H54 (cell line): ENCODE measurements around the gene ITGA2.
A peak's percentile ranks its signal among the peaks of the same experiment; 100 is the strongest.
"Not testable (repeated sequence)": the region's sequence is repeated elsewhere in the genome, so short reads cannot be mapped to it uniquely, and the experiment has no call there.

Experiments used
- DNase-seq: peaks from one replicate; pipeline ENCODE4 v3.0.0; 2011; ENCODE audit warnings: low spot score, mixed read lengths; ENCODE audit not compliant: insufficient read length
- FAIRE-seq: peaks from 3 replicates; lab custom pipeline; 2011; peaks lifted over from hg19 to GRCh38; lab: Jason Lieb, UNC
- POLR2A ChIP-seq: IDR thresholded peaks from 2 replicates; pipeline ENCODE4 v1.6.1; 2011; ENCODE audit warnings: low read depth, mild to moderate bottlenecking, low read length

Gene ITGA2

DNA sequence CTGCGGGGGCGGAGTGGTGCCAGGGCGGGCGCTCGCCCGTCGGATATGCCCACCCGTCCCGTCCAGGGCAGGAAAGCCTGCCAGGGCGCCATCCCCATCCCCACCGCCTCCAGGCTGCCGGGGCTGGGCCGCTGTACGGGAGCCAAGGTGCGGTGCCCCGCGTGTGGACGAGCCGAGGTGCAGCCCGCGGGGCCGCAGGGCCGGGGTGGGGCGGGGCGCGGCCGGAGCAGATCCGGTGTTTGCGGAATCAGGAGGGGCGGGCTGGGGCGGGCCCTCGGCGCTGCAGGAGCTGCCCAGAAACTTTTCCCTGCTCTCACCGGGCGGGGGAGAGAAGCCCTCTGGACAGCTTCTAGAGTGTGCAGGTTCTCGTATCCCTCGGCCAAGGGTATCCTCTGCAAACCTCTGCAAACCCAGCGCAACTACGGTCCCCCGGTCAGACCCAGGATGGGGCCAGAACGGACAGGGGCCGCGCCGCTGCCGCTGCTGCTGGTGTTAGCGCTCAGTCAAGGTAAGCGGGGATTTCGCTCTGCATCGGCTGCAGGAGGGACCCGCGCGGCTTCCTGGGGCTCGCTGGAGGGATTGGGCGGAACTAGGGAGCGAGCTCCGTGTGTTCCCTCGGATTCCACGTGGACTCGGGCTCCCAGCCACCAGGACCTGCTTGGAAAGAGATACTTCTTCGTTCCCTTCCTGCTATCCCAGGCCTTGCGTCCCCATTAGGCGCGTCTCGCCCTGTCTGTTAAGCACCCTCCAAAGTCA lies at the start of gene ITGA2:
Gene ITGA2, plus strand, starts transcription at position 328 of the 756 bp plus-strand sequence. Its CDS starts 117 bp downstream, at position 445.
- TF ChIP-seq POLR2A = no peak
- FAIRE-seq (no peak), DNase-seq (peak; percentile 39)

DNA sequence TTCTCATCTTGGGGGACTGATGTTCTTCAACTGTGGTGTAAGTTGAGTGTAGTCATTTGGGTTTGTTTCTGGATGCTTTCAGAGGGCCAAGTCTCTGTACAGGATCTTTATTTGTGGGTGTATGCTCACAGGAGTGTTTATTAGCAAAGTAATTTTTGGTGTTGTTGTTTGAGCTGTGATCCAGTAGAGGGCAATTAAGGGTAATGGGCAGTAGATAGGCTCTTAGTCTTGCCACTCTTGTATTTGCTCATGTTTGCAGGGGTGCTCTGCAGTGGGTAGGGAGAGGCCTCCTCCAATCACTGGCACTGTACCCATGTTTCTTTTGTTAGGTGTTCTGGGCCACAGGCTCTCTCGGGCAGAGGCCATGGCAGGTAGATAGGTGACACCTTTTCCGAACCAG lies 45.9 kb upstream of the ITGA2 start:
- no peak for DNase-seq
- FAIRE-seq = peak; percentile 65
- TF ChIP-seq POLR2A = no peak

DNA sequence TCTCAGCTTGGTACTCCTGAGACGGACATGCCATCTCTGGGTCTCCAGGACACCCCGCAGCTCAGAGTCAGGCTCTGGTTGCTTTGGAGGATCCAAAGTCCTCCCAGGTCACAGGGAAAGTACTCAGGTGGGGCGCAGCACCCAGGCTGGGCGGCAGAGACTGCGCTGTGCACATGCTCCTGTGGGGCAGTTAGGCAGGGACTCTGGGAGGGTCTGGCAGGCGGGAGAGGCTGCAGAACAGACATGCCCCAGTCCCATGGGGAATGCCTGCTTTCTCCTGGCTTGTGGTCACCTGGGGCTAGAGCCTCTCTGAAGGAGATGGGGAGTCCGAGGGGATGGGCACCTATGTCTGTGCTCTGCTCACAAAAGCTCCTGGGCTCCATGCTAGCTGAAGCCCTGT lies 45.3 kb upstream of the ITGA2 start:
- no peak for TF ChIP-seq POLR2A
- FAIRE-seq (no peak), DNase-seq (no peak)

DNA sequence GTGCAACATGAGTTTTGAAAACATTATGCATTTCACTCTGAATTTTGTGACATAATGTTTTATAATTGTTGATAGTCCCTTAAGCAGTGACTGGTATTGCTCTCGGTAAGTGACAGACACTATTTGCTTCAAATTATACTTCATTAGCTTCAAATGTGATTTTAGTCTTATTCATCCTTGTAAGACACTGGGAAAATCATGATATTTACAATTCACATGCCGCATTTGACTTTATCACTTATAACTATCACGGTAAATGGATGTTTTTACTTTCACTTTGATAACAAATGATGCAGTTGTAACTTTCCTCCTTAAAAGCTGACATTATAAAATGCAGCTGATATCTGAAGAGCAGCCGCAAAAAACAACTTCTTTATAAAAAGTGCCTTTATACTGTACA lies 44.1 kb upstream of the ITGA2 start:
- no peak for TF ChIP-seq POLR2A
- DNase-seq (no peak), FAIRE-seq (peak; percentile 86)

DNA sequence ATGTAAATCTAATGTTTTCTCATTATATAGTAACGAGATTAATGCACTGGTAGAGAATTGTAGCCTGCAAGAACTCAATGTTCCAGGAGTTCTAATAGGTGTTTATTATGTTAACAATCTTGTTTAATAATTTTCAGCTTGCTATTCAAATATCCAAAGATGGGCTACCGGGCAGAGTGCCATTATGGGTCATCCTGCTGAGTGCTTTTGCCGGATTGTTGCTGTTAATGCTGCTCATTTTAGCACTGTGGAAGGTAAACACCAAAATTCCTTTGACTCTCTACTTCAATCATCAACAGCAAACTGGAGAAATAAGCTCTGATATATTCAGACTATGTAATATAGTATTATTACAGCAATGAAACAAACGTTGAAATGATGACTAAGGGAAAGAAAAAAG lies 41.9 kb upstream of the ITGA2 start:
- DNase-seq (no peak), FAIRE-seq (peak; percentile 36)
- TF ChIP-seq POLR2A = no peak

DNA sequence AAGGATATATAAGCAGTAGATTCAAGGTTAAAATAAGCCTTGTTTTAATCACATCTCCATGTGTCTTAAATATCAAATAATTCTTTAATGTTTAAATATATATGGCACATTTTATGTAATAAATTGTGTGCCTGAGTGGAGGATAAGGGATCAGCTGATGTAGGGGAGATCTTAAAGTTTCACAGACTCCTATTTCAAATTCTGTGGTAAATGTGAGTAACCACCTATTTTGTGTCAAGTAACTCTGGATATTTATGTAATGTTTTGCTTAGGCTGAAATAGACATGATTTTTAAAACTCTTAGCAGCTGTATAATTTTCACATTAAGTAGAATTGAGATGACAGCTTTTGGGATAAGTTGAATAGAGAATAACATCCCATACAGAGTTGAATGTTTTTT lies 41.3 kb upstream of the ITGA2 start:
- FAIRE-seq = peak; percentile 20
- no peak for TF ChIP-seq POLR2A
- DNase-seq = no peak

DNA sequence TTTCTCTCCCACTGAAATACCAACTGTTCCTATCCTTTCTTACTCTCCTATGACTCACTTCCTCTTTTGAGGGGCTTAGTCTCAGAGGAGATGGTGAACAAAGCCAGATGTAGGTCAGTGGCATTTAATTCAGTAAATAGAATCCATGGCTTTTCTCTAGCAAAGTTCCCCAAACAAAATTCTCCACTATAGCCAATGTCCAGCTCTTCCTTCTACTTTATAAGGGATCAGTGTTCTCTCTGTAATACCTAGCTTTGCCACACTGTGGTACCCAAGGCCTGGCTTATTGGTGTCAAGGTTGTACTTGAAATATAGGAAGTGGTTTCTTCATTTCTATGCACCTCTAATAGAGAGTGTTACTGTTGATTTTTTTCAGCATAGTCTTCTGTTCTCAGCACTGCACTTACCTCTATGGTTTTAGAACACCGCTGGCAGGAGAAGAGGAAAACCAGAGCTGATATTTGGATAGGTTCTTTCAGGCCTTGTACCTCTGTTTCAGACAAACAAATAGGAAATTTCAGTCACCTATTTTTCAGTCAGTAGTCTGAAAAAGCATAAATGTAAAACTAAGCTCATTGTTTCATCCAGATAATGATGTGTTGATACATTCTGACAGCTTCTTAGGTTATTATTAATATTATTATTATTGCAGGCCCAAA lies 40.6 kb upstream of the ITGA2 start:
- FAIRE-seq = peak; percentile 85
- no peak for DNase-seq
- no peak for TF ChIP-seq POLR2A

DNA sequence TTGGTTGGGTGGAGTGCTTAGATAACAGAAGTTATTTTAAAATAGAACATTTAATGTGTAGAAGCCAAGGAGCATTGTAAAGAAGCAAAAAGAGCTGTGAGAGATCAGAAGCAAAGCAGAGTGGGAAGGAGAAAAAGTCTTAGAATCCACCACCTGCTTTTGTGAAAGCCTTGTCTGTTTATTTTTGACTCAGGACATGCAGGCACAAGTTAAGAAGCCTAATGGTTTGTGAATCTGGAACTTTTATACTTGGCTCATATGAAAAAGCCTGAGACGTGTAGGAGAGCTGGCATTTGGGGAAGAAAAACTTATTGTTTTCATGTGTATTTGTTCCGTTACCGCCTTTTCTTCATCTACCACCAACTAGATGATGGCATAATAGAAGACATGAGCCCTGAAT lies 38.5 kb upstream of the ITGA2 start:
- no peak for TF ChIP-seq POLR2A
- no peak for FAIRE-seq
- DNase-seq = no peak

DNA sequence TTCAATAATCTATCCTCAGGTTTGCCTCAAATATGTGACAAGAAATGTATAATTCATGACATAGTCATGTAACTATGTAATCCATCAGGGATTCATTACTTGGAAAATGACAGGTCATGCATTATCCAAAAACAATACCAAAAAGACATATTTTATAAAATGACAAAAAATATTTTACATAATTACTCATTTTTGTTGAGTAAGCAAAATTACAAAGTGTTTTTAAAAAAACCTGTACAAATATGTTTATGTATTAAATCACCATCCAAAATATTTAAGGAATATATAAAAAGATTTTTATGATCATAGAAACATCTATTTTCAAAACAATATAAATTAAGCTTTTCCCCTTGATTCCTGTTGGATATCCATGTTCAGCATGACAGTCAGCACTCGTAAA lies 36.7 kb upstream of the ITGA2 start:
- FAIRE-seq (no peak), DNase-seq (no peak)
- no peak for TF ChIP-seq POLR2A

DNA sequence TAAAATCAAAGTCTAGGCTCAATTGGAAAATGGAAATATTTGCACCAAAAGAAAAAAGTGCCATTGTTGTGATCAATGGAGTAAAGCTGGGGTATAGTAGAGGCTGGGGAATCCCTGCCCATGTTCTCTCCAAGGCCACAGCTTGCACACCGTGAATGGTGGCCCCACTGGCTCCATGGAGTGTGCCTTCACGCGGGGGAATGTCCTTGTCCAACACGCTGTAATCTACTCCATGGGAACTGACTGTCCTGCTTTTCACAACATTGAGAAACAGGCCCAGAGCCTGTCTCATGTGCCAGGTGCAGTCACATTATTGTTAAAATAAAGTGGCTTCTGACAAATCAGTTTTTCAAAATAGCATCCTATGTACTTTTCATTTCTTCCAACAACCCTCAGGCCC lies 33.1 kb upstream of the ITGA2 start:
- DNase-seq (no peak), FAIRE-seq (no peak)
- TF ChIP-seq POLR2A = no peak

DNA sequence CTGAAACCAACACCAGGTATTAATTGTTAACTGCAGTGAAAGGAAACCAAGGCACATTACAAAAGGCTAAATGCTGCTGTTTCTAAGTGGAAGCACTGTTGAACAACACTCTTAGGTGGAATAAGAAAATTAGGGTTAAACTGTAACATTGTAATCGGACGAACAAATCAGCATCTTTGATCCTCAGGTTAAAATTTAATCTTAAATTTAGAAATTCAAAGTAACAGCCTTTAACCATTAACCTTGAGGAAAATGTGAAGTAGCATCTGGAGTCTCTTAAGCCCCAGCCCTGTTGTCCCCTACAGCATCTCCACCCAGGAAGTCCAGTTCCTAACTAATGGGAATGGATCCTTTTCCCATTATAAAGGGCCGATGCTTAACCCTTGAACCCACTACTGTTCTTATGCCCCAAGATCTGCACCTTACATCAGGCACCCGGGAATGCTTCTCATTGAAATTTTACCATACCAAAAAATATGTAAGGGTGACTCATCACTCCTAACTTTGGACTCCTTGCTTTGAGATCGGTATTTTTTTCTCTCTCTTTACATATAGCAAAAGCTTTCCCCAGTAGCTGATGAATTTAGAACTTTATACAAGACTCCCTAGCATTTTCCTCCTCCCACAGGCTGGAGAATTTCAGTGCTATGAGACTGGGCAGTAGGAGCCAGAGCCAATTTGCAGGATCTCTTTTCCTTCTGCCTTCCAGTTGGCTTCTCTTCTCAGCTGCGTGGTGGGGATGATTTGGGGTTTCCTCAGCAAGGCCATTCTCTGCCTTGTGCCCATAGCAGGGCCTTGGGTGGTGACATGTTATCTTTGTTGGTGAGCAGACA lies 32.0 kb upstream of the ITGA2 start:
- DNase-seq = no peak
- no peak for TF ChIP-seq POLR2A
- no peak for FAIRE-seq

DNA sequence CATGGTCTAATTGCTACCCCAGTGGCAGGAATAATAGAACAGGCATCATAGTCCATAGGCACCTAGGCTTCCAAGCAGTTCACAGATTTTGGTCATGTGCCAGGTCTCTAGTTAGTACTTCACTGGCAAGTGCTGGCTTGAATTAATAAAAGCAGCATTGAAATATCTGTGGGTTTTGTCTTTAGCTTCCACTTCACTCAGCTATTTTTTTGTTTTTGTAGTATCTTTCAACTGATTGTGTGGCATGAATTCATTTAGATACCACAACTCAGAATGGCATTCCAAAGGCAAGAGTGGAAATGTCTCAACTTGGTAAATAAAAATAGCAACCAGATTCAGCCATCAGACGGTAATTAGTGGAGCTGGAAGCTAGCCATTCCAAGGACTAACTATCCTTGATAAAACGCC lies 27.9 kb upstream of the ITGA2 start:
- DNase-seq = no peak
- no peak for FAIRE-seq
- no peak for TF ChIP-seq POLR2A

DNA sequence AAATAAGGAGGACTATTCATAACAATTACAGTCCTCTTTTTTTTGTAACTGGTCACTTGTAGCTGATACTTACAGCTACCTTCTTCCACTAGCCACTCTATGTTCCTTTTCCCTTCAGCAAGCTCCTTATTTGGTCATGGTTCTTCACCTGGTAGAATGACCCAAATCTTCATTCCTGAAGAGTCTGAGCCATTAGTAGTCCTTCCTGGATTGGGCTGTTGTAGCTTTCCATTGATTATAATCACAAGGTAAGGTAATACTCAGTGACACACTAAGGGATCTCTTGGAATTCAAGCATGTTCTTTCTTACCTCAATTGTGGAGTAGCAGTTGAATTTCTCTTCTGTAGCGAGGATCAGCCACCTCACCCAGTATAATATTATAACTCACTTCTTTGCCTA lies 25.5 kb upstream of the ITGA2 start:
- no peak for FAIRE-seq
- TF ChIP-seq POLR2A = no peak
- DNase-seq = no peak

DNA sequence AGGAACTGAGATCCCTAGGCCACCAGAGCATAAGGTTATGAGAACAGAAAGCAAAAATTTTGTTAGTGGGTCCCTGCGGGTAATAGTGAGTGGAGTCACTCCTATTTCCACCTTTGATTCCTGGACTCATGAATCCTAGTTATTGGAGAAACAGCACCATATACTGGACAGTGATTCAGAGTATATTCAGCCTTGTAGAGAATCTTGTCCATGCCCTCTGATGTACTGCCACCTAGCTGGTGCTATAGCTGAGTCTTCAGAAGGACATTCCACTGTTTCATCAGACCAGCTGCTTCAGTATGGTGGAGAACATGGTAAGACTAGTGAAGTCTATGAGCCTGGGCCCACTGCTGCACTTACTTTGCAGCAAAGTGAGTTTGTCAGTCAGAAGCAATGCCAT lies 25.0 kb upstream of the ITGA2 start:
- TF ChIP-seq POLR2A = no peak
- FAIRE-seq = peak; percentile 11
- no peak for DNase-seq

DNA sequence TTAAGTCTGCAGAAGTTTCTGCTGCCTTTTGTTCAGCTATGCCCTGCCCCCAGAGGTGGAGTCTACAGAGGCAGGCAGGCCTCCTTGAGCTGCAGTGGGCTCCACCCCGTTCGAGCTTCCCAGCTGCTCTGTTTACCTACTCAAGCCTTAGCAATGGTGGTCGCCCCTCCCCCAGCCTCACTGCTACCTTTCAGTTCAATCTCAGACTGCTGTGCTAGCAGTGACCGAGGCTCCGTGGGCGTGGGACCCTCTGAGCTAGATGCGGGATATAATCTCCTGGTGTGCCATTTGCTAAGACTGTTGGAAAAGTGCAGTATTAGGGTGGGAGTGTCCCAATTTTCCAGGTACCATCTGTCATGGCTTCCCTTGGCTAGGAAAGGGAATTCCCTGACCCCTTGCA lies 13.0 kb upstream of the ITGA2 start:
- FAIRE-seq, DNase-seq: not testable (repeated sequence)
